Endothelial cell of umbilical vein (primary cell): Measurements from ENCODE around the gene NKD2. TPM values are rescaled to one million over a fixed set of nuclear protein-coding genes. Genes with fewer than 3 reads are reported as not detected.

Experiments
- BruUV-seq: library from RNA; stranded (reverse); fragments of 400-500 nt; replicated peaks from 2 replicates; lab custom pipeline; 2021; lab: Mats Ljungman, UMichigan
- CTCF ChIA-PET: fragments of 300-600, 350-600 bp; sonication (Branson Sonifier 250); formaldehyde crosslinking; loops from one replicate; lab custom pipeline; 2021; ENCODE audit warnings: antibody characterized with exemption, inconsistent platforms; lab: Charles Lee
- POLR2A ChIA-PET: fragments of 300-600, 350-600 bp; sonication (Branson Sonifier 250); formaldehyde crosslinking; loops from one replicate; lab custom pipeline; 2021; ENCODE audit warnings: antibody characterized with exemption, inconsistent platforms; lab: Charles Lee
- DNase-seq: peaks from one replicate; pipeline ENCODE4 v3.0.0-alpha.2; 2011; ENCODE audit warnings: low read depth, low spot score
- FAIRE-seq: peaks from 2 replicates; lab custom pipeline; 2011; peaks lifted over from hg19 to GRCh38; lab: Jason Lieb, UNC
- H2AFZ ChIP-seq: 2 replicates; pipeline ENCODE4 v1.6.0; 2012; ENCODE audit warnings: low read depth, low read length, control low read depth, inconsistent platforms
- H3K27ac ChIP-seq: 2 replicates; pipeline ENCODE4 v1.5.1; 2011; ENCODE audit warnings: low read depth, mild to moderate bottlenecking, control low read depth, low read length, moderate library complexity; ENCODE audit not compliant: insufficient read depth
- H3K27me3 ChIP-seq, 2 experiments: 2 replicates each; pipeline versions ENCODE4 v1.6.0 to v1.6.1; 2011; ENCODE audit warnings: low read length in 2 of 2, mixed read lengths in 1 of 2; ENCODE audit not compliant: control insufficient read depth in 2 of 2, insufficient read depth in 2 of 2
- H3K36me3 ChIP-seq, 2 experiments: 2 replicates in 1 of 2; 3 replicates in 1 of 2; pipeline ENCODE4 v1.5.1; 2011; ENCODE audit warnings: low read length in 2 of 2, mild to moderate bottlenecking in 1 of 2, moderate library complexity in 1 of 2; ENCODE audit not compliant: control insufficient read depth in 2 of 2, insufficient read depth in 2 of 2; ENCODE audit errors: extremely low read depth in 1 of 2
- H3K4me1 ChIP-seq: 3 replicates; pipeline ENCODE4 v1.5.1; 2011; ENCODE audit warnings: mild to moderate bottlenecking, low read length; ENCODE audit not compliant: control insufficient read depth, insufficient read depth; ENCODE audit errors: extremely low read depth
- H3K4me2 ChIP-seq: 2 replicates; pipeline ENCODE4 v1.6.1; 2011; ENCODE audit warnings: low read length, control low read depth, mixed read lengths; ENCODE audit not compliant: insufficient read depth
- H3K4me3 ChIP-seq, 3 experiments: fragments of 200-600 bp in 1 of 3; sonication (generic), shearing (Covaris generic) in 1 of 3; replicated peaks in 1 of 3; 2 replicates each; pipeline ENCODE4 v1.5.1; 2011 to 2016; ENCODE audit warnings: control low read depth in 3 of 3, low read length in 3 of 3, mild to moderate bottlenecking in 2 of 3, inconsistent platforms in 1 of 3, low read depth in 1 of 3, moderate library complexity in 1 of 3; ENCODE audit not compliant: insufficient read depth in 1 of 3
- H3K79me2 ChIP-seq: 2 replicates; pipeline ENCODE4 v1.6.0; 2012; ENCODE audit warnings: low read length, inconsistent platforms; ENCODE audit not compliant: control insufficient read depth, insufficient read depth
- H3K9ac ChIP-seq: replicated peaks from 2 replicates; pipeline ENCODE3; 2011; ENCODE audit warnings: low read length, control low read depth; ENCODE audit not compliant: insufficient read depth; ENCODE audit errors: extremely low read depth
- H3K9me1 ChIP-seq: replicated peaks from 3 replicates; pipeline ENCODE4 v1.6.0; 2011; ENCODE audit warnings: mild to moderate bottlenecking, low read length; ENCODE audit not compliant: control insufficient read depth, insufficient read depth; ENCODE audit errors: extremely low read depth
- H3K9me3 ChIP-seq: replicated peaks from 2 replicates; pipeline ENCODE4 v1.5.1; 2012; ENCODE audit warnings: low read length, inconsistent platforms; ENCODE audit not compliant: control insufficient read depth, insufficient read depth
- H4K20me1 ChIP-seq: replicated peaks from 2 replicates; pipeline ENCODE3; 2011; ENCODE audit warnings: mild to moderate bottlenecking, low read length; ENCODE audit not compliant: control insufficient read depth, insufficient read depth; ENCODE audit errors: extremely low read depth
- EZH2 ChIP-seq: IDR thresholded peaks from 2 replicates; pipeline ENCODE4 v1.6.1; 2012; ENCODE audit warnings: borderline replicate concordance, low read depth, mild to moderate bottlenecking, moderate library complexity, low read length, inconsistent platforms; ENCODE audit not compliant: severe bottlenecking
- FOS ChIP-seq: IDR thresholded peaks from 2 replicates; pipeline ENCODE4 v1.6.1; 2011; ENCODE audit warnings: mild to moderate bottlenecking, low read length, moderate library complexity, borderline replicate concordance; ENCODE audit not compliant: insufficient read depth
- GATA2 ChIP-seq: IDR thresholded peaks from 2 replicates; pipeline ENCODE4 v1.7.0; 2011; ENCODE audit warnings: low read depth, mild to moderate bottlenecking, moderate library complexity, mixed read lengths, low read length; ENCODE audit not compliant: insufficient read length, insufficient read depth
- JUN ChIP-seq: IDR thresholded peaks from 2 replicates; pipeline ENCODE4 v1.6.1; 2011; ENCODE audit warnings: borderline replicate concordance, low read depth; ENCODE audit not compliant: insufficient read length, insufficient read depth
- MYC ChIP-seq: IDR thresholded peaks from one replicate; pipeline ENCODE4 v1.6.1; 2011; ENCODE audit warnings: mild to moderate bottlenecking, low read depth, low read length
- POLR2A ChIP-seq: IDR thresholded peaks from 2 replicates; pipeline ENCODE4 v1.6.1; 2012; ENCODE audit warnings: low read depth, mild to moderate bottlenecking, control low read depth, low read length
- POLR2AphosphoS5 ChIP-seq: IDR thresholded peaks from 2 replicates; pipeline ENCODE4 v1.6.1; 2012; ENCODE audit warnings: low read depth, mild to moderate bottlenecking, control low read depth, low read length, moderate library complexity; ENCODE audit not compliant: insufficient read depth
- dilution Hi-C: fragments of 300-500 bp; cut with MboI; formaldehyde crosslinking; loops from one replicate; pipeline ENCODE4 v1.15.0; 2019; ENCODE audit warnings: low sequenced_read_pairs; ENCODE audit not compliant: extremely low pct_ligation_motif_present
- intact Hi-C: fragments of 100-400 bp; cut with micrococcal nuclease; formaldehyde crosslinking; loops from one replicate; pipeline ENCODE4 v1.10.0; 2022
- polyA plus RNA-seq, 4 experiments: library from polyadenylated mRNA; depleted of rRNA in 3 of 4; stranded (reverse) in 3 of 4; unstranded in 1 of 4; fragments of >200 nt; gene quantifications; 2 replicates each; pipeline versions ENCODE4 v1.2.1 to v1.2.3, GENCODE V29; 2011 to 2012; ENCODE audit warnings: missing spikeins in 1 of 4
- total RNA-seq: library from RNA; stranded (reverse); gene quantifications from 2 replicates; pipeline ENCODE4 v1.2.3, GENCODE V29; 2021
- TF ChIP-seq, protein P1 (sequence below): IDR thresholded peaks from 2 replicates; pipeline ENCODE4 v1.6.1; 2011; ENCODE audit not compliant: insufficient read depth, insufficient read length
- TF ChIP-seq, protein P2 (sequence below), 2 donors: IDR thresholded peaks; 1 replicate in 1 of 2; 2 replicates in 1 of 2; pipeline ENCODE4 v1.5.1; 2011; ENCODE audit warnings: low read length in 2 of 2, mild to moderate bottlenecking in 2 of 2, moderate library complexity in 2 of 2, control low read depth in 1 of 2, inconsistent platforms in 1 of 2, low read depth in 1 of 2; ENCODE audit not compliant: insufficient read depth in 1 of 2; ENCODE audit errors: extremely low read depth in 1 of 2

Gene NKD2
- total and polyA plus RNA-seq, 2 donors (not counting 3 experiments of a cell fraction or from before 2014, with no cell fraction given), result 0.08 TPM; not detected in 1

DNA sequence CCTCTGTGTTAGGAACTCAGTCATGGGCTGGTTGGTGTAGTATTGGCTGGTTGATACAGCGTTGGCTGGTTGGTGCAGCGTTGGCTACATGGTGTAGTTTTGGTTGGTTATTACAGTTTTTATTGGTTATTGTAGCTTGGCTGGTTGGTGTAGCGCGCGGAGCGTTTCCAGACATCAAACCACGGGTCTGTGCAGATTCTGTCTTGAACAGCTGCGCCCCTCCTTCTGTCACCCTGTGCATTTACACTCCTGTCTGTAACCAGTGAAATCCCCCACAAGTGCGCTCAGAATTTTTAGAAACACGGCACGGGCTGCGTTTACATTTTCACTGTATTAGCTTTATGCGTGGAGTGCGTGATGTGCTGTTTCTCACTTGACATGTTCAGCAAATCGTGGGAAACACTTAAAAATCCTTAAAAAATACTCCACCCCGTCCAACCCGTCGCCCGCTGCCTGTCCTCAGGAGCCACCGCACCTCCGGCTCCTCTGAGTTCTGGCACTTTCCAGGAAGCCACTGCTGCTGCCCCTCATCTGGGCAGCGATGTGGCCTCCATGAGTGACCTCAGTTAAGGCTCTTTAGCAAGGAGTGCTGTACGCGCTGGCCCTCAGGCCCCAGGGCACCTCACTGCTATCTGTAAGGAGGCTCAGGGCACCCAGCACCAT is 20.8 kb downstream of the NKD2 start:
- no TSS peak for BruUV-seq
- Histone ChIP-seq H3K9me3 (no peaks in the 10 kb centered on the region), H3K4me2 (no peak overlapping the region), H3K79me2 (no peaks in the 10 kb centered on the region), H3K36me3 (no peaks in the 10 kb centered on the region), H3K27ac (no peak overlapping the region), H3K4me3 (no peak overlapping the region), H4K20me1 (no peaks in the 10 kb centered on the region), H3K4me1 (no peaks in the 10 kb centered on the region), H2AFZ (no peak overlapping the region), H3K9me1 (no peaks in the 10 kb centered on the region), H3K9ac (no peak overlapping the region), H3K27me3 (no peaks in the 10 kb centered on the region)
- dilution Hi-C loops (no loop called here), intact Hi-C loops (no loop called here)
- TF ChIP-seq, protein P1, sequence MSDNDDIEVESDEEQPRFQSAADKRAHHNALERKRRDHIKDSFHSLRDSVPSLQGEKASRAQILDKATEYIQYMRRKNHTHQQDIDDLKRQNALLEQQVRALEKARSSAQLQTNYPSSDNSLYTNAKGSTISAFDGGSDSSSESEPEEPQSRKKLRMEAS, result no peak
- TF ChIP-seq FOS, result no peak
- ChIA-PET POLR2A (no interaction called here), CTCF (interaction anchor here (0.8 kb wide), 1 partner anchor 95 kb away, joined by 3 read pairs; no protein-coding TSS in a partner anchor)
- DNase-seq (no peak), FAIRE-seq (no peak)

DNA sequence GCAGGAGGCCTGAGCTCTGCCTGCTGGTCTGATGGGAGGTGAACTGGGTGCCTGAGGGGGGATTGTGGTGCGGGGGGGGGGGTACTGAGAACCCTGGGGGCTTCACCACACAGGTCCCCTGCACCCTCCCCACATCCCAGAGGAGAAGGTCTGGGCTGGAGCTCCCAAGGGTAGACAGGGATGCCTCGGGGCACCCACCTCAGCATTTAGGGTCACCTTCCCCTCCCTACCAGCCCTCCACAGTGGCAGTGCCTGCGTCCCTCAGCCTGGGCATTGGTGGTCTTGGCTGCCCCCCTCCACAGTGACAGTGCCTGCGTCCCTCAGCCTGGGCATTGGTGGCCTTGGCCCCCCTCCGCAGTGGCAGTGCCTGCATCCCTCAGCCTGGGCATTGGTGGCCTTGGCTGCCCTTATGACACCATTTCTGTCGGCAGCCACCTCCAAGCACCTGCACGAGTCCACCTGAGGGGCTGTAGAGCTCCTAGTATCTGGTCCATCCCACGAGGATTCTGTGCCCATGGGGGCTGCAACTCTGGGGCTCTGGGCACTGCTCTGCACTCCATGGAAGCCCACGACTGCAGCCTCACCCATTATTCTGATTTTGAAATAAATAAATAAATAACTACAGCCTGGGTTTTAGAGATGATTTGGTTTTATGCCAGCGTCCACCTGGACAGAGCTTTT is 21.5 kb downstream of the NKD2 start:
- Histone ChIP-seq H3K9me3 (no peaks in the 10 kb centered on the region), H3K36me3 (no peaks in the 10 kb centered on the region), H4K20me1 (no peaks in the 10 kb centered on the region), H3K9me1 (no peaks in the 10 kb centered on the region), H3K4me3 (no peak overlapping the region), H3K27ac (no peak overlapping the region), H2AFZ (no peak overlapping the region), H3K27me3 (no peaks in the 10 kb centered on the region), H3K9ac (no peak overlapping the region), H3K4me2 (no peak overlapping the region), H3K79me2 (no peaks in the 10 kb centered on the region), H3K4me1 (no peaks in the 10 kb centered on the region)
- ChIA-PET CTCF (no interaction called here), POLR2A (no interaction called here)
- no TSS peak for BruUV-seq
- intact Hi-C loops, result no loop called here
- no peak for DNase-seq
- dilution Hi-C loops, result no loop called here
- TF ChIP-seq POLR2A, result no peak
- TF ChIP-seq, protein P2, sequence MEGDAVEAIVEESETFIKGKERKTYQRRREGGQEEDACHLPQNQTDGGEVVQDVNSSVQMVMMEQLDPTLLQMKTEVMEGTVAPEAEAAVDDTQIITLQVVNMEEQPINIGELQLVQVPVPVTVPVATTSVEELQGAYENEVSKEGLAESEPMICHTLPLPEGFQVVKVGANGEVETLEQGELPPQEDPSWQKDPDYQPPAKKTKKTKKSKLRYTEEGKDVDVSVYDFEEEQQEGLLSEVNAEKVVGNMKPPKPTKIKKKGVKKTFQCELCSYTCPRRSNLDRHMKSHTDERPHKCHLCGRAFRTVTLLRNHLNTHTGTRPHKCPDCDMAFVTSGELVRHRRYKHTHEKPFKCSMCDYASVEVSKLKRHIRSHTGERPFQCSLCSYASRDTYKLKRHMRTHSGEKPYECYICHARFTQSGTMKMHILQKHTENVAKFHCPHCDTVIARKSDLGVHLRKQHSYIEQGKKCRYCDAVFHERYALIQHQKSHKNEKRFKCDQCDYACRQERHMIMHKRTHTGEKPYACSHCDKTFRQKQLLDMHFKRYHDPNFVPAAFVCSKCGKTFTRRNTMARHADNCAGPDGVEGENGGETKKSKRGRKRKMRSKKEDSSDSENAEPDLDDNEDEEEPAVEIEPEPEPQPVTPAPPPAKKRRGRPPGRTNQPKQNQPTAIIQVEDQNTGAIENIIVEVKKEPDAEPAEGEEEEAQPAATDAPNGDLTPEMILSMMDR (IDR thresholded peaks at IDR 0.05; ENCODE audit: extremely low read depth in 1 of 2, insufficient read depth in 1 of 2, low read depth in 1 of 2, low read length in 2 of 2), result no peak
- no peak for TF ChIP-seq MYC
- no peak for TF ChIP-seq POLR2AphosphoS5
- TF ChIP-seq EZH2, result no peak
- no peak for TF ChIP-seq FOS
- no peak for TF ChIP-seq JUN
- TF ChIP-seq, protein P1, result no peak
- no peak for TF ChIP-seq GATA2
- FAIRE-seq, result no peak
